PC-9 (cell line): Measurements from ENCODE around the gene ZNF175.

Experiments
- CTCF ChIP-seq: fragments of 200-600 bp; sonication (generic); conservative IDR thresholded peaks from 2 replicates; pipeline ENCODE4 v1.6.1; 2017; ENCODE audit warnings: mixed run types, antibody characterized with exemption, mild to moderate bottlenecking, moderate library complexity
- EZH2 ChIP-seq: fragments of 200-600 bp; sonication (generic); IDR thresholded peaks from 2 replicates; pipeline ENCODE4 v1.8.0; 2017; ENCODE audit warnings: antibody characterized with exemption, low read depth

- TF ChIP-seq CTCF = no peak
- TF ChIP-seq EZH2 = no peak
Observed at GRCh38 chr19:51586799-51587198, 15.7 kb downstream of the ZNF175 start.
